ENCODE results near the gene VPS13C. TPM values are rescaled to one million over a fixed set of nuclear protein-coding genes. Genes with fewer than 3 reads are reported as not detected.

VPS13C gene, protein sequence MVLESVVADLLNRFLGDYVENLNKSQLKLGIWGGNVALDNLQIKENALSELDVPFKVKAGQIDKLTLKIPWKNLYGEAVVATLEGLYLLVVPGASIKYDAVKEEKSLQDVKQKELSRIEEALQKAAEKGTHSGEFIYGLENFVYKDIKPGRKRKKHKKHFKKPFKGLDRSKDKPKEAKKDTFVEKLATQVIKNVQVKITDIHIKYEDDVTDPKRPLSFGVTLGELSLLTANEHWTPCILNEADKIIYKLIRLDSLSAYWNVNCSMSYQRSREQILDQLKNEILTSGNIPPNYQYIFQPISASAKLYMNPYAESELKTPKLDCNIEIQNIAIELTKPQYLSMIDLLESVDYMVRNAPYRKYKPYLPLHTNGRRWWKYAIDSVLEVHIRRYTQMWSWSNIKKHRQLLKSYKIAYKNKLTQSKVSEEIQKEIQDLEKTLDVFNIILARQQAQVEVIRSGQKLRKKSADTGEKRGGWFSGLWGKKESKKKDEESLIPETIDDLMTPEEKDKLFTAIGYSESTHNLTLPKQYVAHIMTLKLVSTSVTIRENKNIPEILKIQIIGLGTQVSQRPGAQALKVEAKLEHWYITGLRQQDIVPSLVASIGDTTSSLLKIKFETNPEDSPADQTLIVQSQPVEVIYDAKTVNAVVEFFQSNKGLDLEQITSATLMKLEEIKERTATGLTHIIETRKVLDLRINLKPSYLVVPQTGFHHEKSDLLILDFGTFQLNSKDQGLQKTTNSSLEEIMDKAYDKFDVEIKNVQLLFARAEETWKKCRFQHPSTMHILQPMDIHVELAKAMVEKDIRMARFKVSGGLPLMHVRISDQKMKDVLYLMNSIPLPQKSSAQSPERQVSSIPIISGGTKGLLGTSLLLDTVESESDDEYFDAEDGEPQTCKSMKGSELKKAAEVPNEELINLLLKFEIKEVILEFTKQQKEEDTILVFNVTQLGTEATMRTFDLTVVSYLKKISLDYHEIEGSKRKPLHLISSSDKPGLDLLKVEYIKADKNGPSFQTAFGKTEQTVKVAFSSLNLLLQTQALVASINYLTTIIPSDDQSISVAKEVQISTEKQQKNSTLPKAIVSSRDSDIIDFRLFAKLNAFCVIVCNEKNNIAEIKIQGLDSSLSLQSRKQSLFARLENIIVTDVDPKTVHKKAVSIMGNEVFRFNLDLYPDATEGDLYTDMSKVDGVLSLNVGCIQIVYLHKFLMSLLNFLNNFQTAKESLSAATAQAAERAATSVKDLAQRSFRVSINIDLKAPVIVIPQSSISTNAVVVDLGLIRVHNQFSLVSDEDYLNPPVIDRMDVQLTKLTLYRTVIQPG (N-terminal part only)
- 85.9 and 97.9 TPM in 2 replicates for total RNA-seq

- peak; percentile 84 for DNase-seq (ENCODE audit: low read depth, low spot score)
These were observed at the start of gene VPS13C for GRCh38 chr15:62060113-62060895. TSS of gene VPS13C (minus strand) at chr15:62060447. CDS start at chr15:62060374, 73 bp downstream.

DNA sequence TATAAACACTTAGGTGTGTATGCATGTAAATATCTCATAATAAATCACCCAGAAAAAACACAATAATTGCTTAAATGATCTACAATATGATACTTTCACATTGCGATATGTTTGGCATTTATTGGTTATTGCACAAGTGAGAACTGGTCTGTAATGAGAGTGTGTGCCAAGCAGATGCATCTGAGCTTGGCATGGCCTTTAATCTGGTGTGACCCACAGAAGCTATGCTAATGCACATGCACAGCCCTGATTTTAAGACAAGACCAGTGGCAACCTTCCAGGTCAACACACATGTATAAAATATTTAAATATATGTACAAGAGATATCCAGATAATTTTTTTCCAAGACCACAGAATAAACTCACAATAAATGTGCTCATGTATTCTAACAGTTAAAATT lies 49.2 kb upstream of the VPS13C start:
- no peak for DNase-seq (ENCODE audit: low read depth, low spot score)

- DNase-seq (ENCODE audit: low read depth, low spot score): no peak
These were observed 48.2 kb upstream of the VPS13C start for GRCh38 chr15:62108411-62108810.

DNA sequence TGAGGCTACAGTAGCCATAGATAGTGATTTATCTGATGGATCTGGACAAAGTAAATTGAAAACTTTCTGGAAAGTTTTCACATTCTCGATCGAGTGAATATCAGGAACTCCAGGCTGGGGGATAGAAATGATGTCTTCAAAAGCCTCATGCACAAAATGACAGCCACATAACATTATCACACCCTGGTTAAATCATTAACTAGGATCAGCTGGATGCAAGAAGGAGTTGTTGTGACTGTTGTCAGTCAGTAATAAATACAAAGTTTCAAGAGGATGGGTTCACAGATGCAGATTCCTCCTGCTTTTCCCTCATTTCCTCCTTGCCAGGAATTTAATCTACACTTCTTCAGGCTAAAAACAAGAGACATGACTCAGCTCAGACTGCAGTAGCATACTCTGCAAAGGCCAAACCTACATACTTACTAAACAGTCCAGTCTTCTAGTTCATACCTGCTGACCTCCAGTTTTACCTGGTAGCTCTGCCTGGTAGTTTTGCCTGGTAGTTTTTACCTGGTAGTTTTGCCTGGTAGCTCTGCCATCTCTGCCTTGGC lies 47.4 kb upstream of the VPS13C start:
- no peak for DNase-seq (ENCODE audit: low read depth, low spot score)

DNA sequence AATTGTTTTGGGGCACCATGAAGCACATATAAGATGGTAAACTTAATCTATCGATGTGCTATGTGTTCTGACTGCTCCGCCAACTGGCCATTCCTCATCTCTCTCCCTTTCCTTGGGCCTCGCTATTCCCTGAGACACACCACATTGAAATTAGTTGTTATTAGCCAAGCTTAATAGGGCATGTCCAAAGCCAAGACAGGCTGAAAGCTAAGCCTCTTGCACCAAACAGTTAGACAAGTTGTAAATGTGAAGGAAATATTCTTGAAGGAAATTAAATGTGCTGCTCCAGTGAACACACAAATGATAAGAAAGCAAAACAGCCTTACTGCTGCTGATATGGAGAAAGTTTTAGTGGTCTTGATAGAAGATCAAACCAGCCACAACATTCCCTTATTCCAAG lies 45.8 kb upstream of the VPS13C start:
- no peak for DNase-seq (ENCODE audit: low read depth, low spot score)

DNA sequence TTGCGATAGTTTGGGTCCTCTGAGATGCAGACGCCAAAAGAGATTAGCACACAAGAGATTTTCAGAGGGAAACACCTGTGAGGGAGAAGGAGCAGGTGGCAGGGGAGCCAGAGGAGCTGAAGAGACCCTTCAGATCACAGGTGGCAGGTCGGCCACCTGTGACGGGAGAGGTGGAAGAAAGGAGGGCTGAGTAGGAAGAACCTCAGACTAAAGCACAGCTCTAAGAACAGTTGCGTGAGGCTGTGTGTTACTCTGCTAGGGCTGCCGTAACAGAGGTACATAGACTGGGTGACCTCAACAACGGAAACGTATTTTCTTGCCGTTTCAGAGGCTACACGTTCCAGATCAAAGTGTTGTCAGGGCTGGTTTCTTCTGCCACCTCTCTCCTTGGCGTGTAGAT lies 45.0 kb upstream of the VPS13C start:
- DNase-seq (ENCODE audit: low read depth, low spot score): no peak

GRCh38 chr15:62104846-62105245 lies 44.6 kb upstream of the VPS13C start:
- no peak for DNase-seq (ENCODE audit: low read depth, low spot score)

DNA sequence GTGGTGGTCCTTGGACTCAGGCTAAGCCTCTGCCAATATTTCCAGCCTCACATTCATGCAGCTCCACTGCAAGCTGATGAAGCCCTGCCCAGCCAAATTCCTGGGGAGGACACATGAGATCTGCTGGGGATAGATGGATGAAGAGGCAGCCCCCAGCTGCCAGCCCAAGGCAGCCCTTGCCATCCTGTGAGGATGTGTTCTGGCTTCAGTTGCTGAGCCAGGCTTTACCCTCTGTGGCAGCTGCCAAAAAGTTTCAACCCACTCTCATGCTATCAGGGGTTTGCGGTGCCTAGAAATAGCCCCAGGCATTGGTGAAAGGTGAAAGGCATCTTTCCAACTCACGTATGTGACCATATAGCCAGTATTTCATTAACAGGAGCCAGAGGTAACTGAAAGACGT lies 44.2 kb upstream of the VPS13C start:
- DNase-seq (ENCODE audit: low read depth, low spot score): no peak

DNA sequence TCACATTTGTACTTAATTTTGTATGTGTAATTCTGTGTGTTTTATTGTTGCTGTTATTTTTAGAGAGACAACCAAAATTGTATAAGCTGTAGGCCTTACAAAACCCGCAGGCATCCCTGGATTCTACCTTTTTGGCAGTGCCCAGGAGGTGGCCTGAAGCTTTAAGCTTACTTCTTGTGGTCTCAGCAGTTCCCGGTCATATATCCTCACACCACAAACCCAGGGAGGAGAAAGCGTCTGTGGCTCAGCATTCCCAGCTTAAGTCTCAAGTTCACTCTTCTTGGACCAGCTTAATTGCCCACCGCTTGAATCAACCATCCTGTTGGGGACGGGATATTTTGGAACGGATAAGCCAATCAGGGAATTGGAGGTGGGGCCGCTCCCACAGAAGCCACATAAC lies 43.2 kb upstream of the VPS13C start:
- DNase-seq (ENCODE audit: low read depth, low spot score): no peak

GRCh38 chr15:62099094-62099601 lies 38.9 kb upstream of the VPS13C start:
- no peak for DNase-seq (ENCODE audit: low read depth, low spot score)

DNA sequence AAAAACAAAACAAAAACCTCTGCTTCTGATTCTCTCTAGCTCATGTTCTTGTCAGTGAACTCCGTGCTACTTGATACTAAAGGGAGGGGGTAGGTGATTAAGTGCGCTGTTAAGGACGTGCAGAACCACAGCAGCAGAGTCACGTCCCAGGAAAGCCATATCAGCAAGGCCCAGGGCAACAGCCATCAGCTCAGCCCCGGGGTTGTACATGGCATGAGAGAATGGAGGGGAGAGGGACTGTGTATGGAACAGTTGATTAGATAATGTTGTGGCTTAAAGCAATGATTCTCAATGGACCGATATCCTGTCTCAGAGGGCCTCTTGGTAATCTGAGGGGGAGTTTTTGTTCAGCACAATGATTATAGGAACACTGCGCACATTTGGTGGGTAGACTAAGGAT lies 34.1 kb upstream of the VPS13C start:
- DNase-seq (ENCODE audit: low read depth, low spot score): no peak

GRCh38 chr15:62093809-62094208 lies 33.6 kb upstream of the VPS13C start:
- no peak for DNase-seq (ENCODE audit: low read depth, low spot score)

DNA sequence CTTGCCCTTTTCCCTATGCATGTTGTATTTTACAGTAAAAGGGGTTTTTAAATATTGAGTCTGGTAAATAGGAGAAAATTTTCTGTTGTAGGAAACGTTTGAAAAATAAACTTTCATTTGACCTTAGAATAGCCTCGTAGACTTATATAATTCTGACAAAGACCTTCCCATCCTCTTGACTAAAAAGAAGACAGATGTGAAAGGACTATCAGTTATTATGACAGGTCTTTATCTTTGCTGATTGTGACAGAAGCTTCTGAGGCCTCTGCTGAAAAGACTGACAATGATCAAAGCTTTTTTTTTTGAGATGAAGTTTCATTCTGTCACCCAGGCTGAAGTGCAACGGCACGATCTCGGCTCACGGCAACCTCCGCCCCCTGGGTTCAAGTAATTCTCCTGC lies 30.7 kb upstream of the VPS13C start:
- DNase-seq (ENCODE audit: low read depth, low spot score): no peak

GRCh38 chr15:62089616-62090015 lies 29.4 kb upstream of the VPS13C start:
- DNase-seq (ENCODE audit: low read depth, low spot score): no peak

DNA sequence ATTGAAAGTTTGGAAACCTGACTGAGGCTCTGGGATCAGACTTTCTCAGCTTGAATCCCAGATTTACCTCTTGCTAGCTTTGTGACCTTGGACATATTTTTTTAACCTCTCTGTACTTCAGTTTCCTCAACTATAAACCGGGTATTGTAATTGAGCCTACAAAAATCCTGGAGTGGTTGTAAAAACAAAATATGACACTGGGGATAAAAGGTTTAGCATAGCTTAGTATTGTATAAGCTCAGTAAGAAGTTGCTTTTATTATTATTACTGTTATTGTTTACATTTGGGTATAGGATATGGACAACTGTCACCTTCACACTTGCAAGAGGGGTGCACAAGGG lies 28.1 kb upstream of the VPS13C start:
- no peak for DNase-seq (ENCODE audit: low read depth, low spot score)

GRCh38 chr15:62087671-62088352 lies 27.6 kb upstream of the VPS13C start:
- no peak for DNase-seq (ENCODE audit: low read depth, low spot score)

DNA sequence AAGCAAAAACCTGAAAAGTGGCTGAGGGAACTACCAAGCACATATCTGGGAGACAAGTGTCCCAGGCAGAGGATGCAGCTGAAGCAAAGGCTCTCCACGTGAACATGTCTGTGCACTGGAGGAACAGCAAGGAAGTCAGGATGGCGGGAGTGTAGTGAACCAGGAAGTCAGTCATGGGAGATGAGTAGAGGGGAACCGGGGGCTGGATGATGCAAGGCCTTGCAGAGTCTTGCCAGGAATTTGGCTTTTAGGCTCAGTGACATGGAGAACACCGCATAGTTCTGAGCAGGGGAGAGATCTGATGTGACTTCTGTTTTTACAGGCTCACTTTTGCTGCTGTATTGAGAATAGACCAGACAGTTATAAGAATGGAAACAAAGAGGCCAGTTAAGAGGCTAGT lies 25.5 kb upstream of the VPS13C start:
- no peak for DNase-seq (ENCODE audit: low read depth, low spot score)

DNA sequence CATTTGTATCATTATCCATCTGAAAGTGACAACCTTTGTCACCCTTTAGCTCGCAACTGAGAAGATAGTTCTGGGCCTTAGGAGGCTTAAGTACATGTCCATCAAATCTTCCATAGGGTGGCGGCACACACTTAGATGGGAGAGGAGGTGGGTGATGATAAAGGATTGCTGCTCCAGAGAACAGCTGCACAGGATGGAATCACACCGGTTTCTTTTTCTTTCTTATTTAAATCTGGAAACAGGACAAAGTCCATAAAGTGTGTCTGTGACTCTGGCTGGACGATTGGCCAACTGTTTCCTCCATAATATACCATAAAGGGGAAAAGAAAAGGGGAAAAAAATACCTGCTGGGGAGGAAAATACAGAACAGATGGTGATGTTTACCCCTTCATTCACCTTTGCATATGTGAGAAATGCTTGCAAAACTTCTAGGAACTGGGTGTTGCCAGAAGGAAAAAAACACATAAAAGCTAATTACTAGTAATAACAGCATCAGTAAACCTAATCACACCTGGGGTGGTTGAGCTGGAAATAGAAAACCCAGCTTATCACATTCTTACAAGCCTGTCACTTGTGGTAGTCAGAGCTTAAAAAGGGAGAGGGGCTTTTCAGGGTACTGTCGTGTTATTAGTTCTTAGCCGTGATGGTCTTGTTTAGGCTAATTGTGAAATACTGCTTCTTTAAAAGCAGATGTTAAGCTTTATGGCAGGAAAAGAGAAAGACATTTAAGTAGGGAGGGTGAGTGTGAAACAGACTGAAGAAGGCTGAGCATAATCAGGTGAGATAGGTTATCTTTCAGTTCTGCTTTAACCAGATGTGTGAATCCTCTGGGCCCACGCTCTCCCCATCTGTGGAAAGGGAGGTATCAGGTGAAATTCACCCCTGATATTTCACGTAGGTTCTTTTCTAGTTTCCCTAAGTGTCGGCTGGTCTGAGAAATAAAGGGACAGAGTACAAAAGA lies 23.2 kb upstream of the VPS13C start:
- DNase-seq (ENCODE audit: low read depth, low spot score): no peak

GRCh38 chr15:62079594-62079993 lies 19.3 kb upstream of the VPS13C start:
- DNase-seq (ENCODE audit: low read depth, low spot score): no peak
